ENCODE results near the gene PPP2R5E. TPM values are rescaled to one million over a fixed set of nuclear protein-coding genes. Genes with fewer than 3 reads are reported as not detected.

PPP2R5E gene
- total and polyA plus RNA-seq, 2 experiments from 2014 or later = 15.5 to 22.7 TPM

DNA sequence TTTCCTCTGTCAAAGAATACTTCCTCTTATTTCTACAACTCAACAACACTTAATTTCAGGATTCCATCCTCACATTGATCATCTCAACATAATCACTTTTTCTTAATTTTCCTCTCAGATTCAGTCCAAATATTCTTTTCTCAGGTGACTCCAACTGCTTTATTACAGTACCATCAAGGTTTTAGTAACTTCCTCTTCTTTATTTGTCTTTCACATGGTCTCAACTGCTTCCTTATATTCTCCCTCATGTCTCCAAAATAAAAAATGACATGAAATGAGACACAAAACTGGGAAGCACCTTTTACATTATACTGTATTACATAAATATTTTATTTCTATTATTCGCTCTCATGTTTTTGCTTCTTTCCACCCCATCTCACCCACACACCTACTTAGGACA lies 55.5 kb downstream of the PPP2R5E start:
- peaks cover 2% of the 10 kb centered on the region for H3K4me1 ChIP-seq (ENCODE audit: low read depth)

DNA sequence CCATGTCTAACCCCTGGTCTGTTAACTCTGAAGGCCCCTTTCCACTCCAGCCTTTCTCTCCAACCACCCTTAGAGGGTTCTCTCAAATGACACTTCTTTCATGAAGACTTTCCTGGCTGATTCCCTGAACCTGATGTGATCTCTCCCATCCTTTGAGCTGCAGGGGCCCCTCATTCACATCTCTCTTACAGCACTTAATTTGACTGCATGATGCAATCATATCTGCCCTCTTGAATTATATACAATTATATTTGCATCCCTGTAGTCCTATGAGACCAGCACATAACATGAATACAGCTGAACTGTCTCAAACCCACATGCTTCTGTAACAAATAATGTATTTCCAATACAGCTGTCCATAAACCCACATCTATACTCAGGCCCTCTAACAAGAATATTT lies 56.4 kb downstream of the PPP2R5E start:
- no peak overlapping the region for H3K4me3 ChIP-seq
- DNase-seq (ENCODE audit: low read depth in 1 of 2, low spot score in 1 of 2) = no peak
- H3K9me3 ChIP-seq (ENCODE audit: low read depth) = no peaks in the 10 kb centered on the region
- TF ChIP-seq, protein P1, sequence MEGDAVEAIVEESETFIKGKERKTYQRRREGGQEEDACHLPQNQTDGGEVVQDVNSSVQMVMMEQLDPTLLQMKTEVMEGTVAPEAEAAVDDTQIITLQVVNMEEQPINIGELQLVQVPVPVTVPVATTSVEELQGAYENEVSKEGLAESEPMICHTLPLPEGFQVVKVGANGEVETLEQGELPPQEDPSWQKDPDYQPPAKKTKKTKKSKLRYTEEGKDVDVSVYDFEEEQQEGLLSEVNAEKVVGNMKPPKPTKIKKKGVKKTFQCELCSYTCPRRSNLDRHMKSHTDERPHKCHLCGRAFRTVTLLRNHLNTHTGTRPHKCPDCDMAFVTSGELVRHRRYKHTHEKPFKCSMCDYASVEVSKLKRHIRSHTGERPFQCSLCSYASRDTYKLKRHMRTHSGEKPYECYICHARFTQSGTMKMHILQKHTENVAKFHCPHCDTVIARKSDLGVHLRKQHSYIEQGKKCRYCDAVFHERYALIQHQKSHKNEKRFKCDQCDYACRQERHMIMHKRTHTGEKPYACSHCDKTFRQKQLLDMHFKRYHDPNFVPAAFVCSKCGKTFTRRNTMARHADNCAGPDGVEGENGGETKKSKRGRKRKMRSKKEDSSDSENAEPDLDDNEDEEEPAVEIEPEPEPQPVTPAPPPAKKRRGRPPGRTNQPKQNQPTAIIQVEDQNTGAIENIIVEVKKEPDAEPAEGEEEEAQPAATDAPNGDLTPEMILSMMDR (IDR thresholded peaks at IDR 0.05; ENCODE audit: low read depth, low read length) = no peak
- H3K27me3 ChIP-seq = no peaks in the 10 kb centered on the region
- H3K27ac ChIP-seq = no peak overlapping the region
- no peaks in the 10 kb centered on the region for H3K4me1 ChIP-seq (ENCODE audit: low read depth)
- H3K36me3 ChIP-seq = no peaks in the 10 kb centered on the region

More for the DNA sequence above, 55.5 kb downstream of the PPP2R5E start:
- DNase-seq (ENCODE audit: low read depth in 1 of 2, low spot score in 1 of 2) = no peak
- Histone ChIP-seq H3K9me3 (ENCODE audit: low read depth) (no peaks in the 10 kb centered on the region), H3K4me3 (no peak overlapping the region), H3K27ac (no peak overlapping the region), H3K27me3 (no peaks in the 10 kb centered on the region), H3K36me3 (no peaks in the 10 kb centered on the region)
- TF ChIP-seq, protein P1 (IDR thresholded peaks at IDR 0.05; ENCODE audit: low read depth, low read length) = no peak

DNA sequence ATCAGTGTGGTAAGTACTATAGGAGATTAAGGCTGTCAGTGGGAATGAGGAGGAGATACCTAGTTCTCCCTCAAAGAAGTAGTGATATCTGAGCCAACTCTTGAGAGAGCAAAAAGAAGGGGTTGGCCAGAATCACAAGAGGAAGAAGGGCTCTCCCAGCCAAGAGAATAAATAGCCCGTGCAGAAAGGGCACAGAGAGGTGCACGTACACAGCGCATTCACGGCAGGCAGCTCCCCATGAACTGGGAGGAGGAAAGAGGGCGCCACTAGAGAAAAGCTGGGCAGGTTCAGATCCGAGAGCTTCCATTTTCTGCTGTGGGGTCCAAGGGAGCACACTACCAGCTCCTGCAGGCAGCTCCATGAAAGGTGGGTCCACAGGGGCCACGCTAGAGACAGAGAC lies 59.9 kb downstream of the PPP2R5E start:
- no peak for DNase-seq (ENCODE audit: low read depth in 1 of 2, low spot score in 1 of 2)
- H3K36me3 ChIP-seq = no peaks in the 10 kb centered on the region
- TF ChIP-seq, protein P1 (IDR thresholded peaks at IDR 0.05; ENCODE audit: low read depth, low read length) = no peak
- H3K4me3 ChIP-seq = no peak overlapping the region
- H3K9me3 ChIP-seq (ENCODE audit: low read depth) = no peaks in the 10 kb centered on the region
- H3K27ac ChIP-seq = no peak overlapping the region
- no peaks in the 10 kb centered on the region for H3K4me1 ChIP-seq (ENCODE audit: low read depth)
- no peaks in the 10 kb centered on the region for H3K27me3 ChIP-seq

DNA sequence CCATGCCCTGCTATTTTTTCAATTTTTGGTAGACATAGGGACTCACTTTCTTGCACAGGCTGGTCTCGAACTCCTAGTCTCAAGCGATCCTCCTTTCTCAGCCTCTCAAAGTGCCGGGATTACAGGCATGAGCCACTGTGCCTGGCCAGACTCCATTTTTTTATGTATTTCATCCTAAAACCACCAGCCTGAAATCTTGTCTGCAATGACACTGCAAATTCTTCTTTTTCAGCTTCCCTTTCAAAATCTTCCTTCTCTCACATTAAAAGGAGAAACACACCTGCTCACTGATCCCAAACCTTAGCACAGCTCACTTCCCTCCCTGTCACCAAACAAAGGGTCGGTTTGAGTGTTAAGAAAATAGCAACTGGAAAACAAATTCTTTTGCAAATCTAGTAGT lies 62.6 kb downstream of the PPP2R5E start:
- H3K9me3 ChIP-seq (ENCODE audit: low read depth) = no peaks in the 10 kb centered on the region
- no peak for DNase-seq (ENCODE audit: low read depth in 1 of 2, low spot score in 1 of 2)
- no peak overlapping the region for H3K4me3 ChIP-seq
- no peaks in the 10 kb centered on the region for H3K4me1 ChIP-seq (ENCODE audit: low read depth)
- no peak overlapping the region for H3K27ac ChIP-seq
- TF ChIP-seq, protein P1 (IDR thresholded peaks at IDR 0.05; ENCODE audit: low read depth, low read length) = no peak
- no peaks in the 10 kb centered on the region for H3K36me3 ChIP-seq
- no peaks in the 10 kb centered on the region for H3K27me3 ChIP-seq

DNA sequence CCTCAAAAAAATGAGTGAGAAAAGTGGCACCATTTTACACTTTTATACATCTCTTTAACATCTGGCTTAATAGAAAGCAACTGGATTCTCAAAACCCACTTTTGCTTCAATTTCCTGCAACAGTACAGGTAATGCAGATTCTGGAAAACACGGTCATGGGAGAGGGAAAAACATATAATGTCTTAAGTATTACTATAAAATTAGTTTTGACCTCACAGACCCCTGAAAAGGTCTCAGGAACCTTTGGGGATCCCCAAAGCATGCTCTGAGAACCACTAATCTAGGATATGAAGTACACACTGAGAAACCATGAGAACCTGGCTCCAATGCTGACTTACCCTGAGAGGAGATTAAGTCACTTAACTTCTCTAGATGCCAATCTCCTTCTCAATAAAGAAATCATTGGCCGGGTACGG lies 64.7 kb downstream of the PPP2R5E start:
- no peaks in the 10 kb centered on the region for H3K27me3 ChIP-seq
- no peaks in the 10 kb centered on the region for H3K36me3 ChIP-seq
- peaks cover 18% of the 10 kb centered on the region for H3K4me1 ChIP-seq (ENCODE audit: low read depth)
- H3K27ac ChIP-seq = no peak overlapping the region
- H3K4me3 ChIP-seq = no peak overlapping the region
- TF ChIP-seq, protein P1 (IDR thresholded peaks at IDR 0.05; ENCODE audit: low read depth, low read length) = no peak
- H3K9me3 ChIP-seq (ENCODE audit: low read depth) = no peaks in the 10 kb centered on the region
- no peak for DNase-seq (ENCODE audit: low read depth in 1 of 2, low spot score in 1 of 2)

DNA sequence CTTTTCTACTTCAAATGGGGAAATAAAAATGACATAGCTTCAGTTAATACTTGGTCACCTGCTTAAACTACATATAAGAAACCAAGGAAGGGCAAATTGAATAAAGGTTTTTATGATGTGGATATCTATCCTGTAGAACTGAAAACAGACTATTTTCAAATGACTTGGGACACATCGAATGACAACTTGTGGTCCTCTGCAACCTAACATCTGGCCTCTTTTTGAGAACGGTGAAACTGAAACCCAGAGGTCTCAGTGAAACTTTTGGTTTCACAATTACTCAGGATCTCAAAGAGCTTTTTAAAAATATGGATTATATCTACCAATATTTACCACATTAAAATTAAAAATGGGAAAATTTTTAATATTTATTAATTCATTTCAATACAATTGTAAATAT lies 65.2 kb downstream of the PPP2R5E start:
- no peak overlapping the region for H3K27ac ChIP-seq
- TF ChIP-seq, protein P1 (IDR thresholded peaks at IDR 0.05; ENCODE audit: low read depth, low read length) = no peak

More for the DNA sequence above, 65.2 kb downstream of the PPP2R5E start:
- Histone ChIP-seq H3K9me3 (ENCODE audit: low read depth) (no peaks in the 10 kb centered on the region), H3K4me3 (no peak overlapping the region), H3K4me1 (ENCODE audit: low read depth) (peaks cover 22% of the 10 kb centered on the region), H3K27me3 (no peaks in the 10 kb centered on the region), H3K36me3 (no peaks in the 10 kb centered on the region)
- no peak for DNase-seq (ENCODE audit: low read depth in 1 of 2, low spot score in 1 of 2)

All from cardiac muscle cell (in vitro differentiated cells and primary cell).